Panc1 (cell line): ENCODE measurements around the gene NT5C2.
"Not testable (repeated sequence)": the region's sequence is repeated elsewhere in the genome, so short reads cannot be mapped to it uniquely, and the experiment has no call there.

Source experiments
- CTCF ChIP-seq: fragments of 450-650 bp; IDR thresholded peaks from 2 replicates; pipeline ENCODE4 v1.5.1; 2017; ENCODE audit warnings: mild to moderate bottlenecking
- POLR2AphosphoS5 ChIP-seq: IDR thresholded peaks from 2 replicates; pipeline ENCODE4 v1.6.1; 2012; ENCODE audit warnings: mild to moderate bottlenecking, low read depth, low read length, moderate library complexity
- SIN3A ChIP-seq: IDR thresholded peaks from 2 replicates; pipeline ENCODE4 v1.6.1; 2012; ENCODE audit warnings: low read depth, mild to moderate bottlenecking, low read length, moderate library complexity, borderline replicate concordance; ENCODE audit not compliant: insufficient read depth
- TCF7L2 ChIP-seq: IDR thresholded peaks from 2 replicates; pipeline ENCODE4 v1.6.1; 2011; ENCODE audit warnings: mild to moderate bottlenecking, low read depth, low read length, inconsistent platforms

- TF ChIP-seq CTCF, POLR2AphosphoS5, SIN3A: not testable (repeated sequence)
- TF ChIP-seq TCF7L2, result peak; percentile 32; the same call in 1 of the 2 replicates
Measured at GRCh38 chr10:103216362-103216761, 23.3 kb upstream of the NT5C2 start.
